Suprapubic skin (tissue), 4 donors: ENCODE measurements around the gene TMEM170B. TPM values are rescaled to one million over a fixed set of nuclear protein-coding genes. Genes with fewer than 3 reads are reported as not detected.
A peak's percentile ranks its signal among the peaks of the same experiment; 100 is the strongest.

Source experiments
- DNase-seq, 2 donors: peaks; one replicate each; pipeline ENCODE4 v3.0.0-alpha.2; 2019; ENCODE audit warnings: low spot score in 2 of 2
- H3K27ac ChIP-seq: fragments of 200-600 bp; sonication (generic); one replicate; pipeline ENCODE4 v1.5.1; 2019
- H3K27me3 ChIP-seq: fragments of 200-600 bp; sonication (generic); one replicate; pipeline ENCODE4 v1.5.1; 2019
- H3K36me3 ChIP-seq: fragments of 200-600 bp; sonication (generic); one replicate; pipeline ENCODE4 v1.5.1; 2019
- H3K4me1 ChIP-seq: fragments of 200-600 bp; sonication (generic); one replicate; pipeline ENCODE4 v1.5.1; 2019
- H3K4me3 ChIP-seq: fragments of 200-600 bp; sonication (generic); one replicate; pipeline ENCODE4 v1.5.1; 2019; ENCODE audit warnings: mild to moderate bottlenecking
- H3K9me3 ChIP-seq: fragments of 200-600 bp; sonication (generic); one replicate; pipeline ENCODE4 v1.5.1; 2019
- CTCF ChIP-seq, 2 donors: fragments of 200-600 bp in 1 of 2; fragments of 450-650 bp in 1 of 2; sonication (generic) in 1 of 2; IDR thresholded peaks; one replicate each; pipeline ENCODE4 v1.5.1; 2016 to 2019; ENCODE audit warnings: antibody characterized with exemption in 2 of 2, mild to moderate bottlenecking in 1 of 2, moderate library complexity in 1 of 2
- EP300 ChIP-seq: sonication (generic); formaldehyde crosslinking; IDR thresholded peaks from one replicate; pipeline ENCODE4 v1.6.1; 2017; ENCODE audit warnings: antibody characterized with exemption
- POLR2A ChIP-seq, 2 donors: fragments of 450-650 bp; IDR thresholded peaks; one replicate each; pipeline ENCODE4 v1.6.1; 2017; ENCODE audit warnings: antibody characterized with exemption in 2 of 2, mild to moderate bottlenecking in 2 of 2, moderate library complexity in 2 of 2
- POLR2AphosphoS5 ChIP-seq, 3 donors: sonication (generic); formaldehyde crosslinking; IDR thresholded peaks; one replicate each; pipeline ENCODE4 v1.6.1; 2017; ENCODE audit warnings: antibody characterized with exemption in 3 of 3
- WGBS: methylation state at CpG from one replicate; pipeline ENCODE4 v1.1.5; 2018; 5-methylcytosine and 5-hydroxymethylcytosine counted together
- total RNA-seq, 4 donors: library from RNA; depleted of rRNA; stranded (reverse); fragments of >200 nt; gene quantifications; one replicate each; pipeline ENCODE4 v1.1.0, GENCODE V29; 2016

Gene TMEM170B
- total RNA-seq, 4 donors from 2014 or later: 1.1 to 1.7 (median 1.2) TPM

GRCh38 chr6:11532097-11532496, 5.5 kb upstream of the TMEM170B start:
- 59% methylated on average over 3 of the region's 3 CpGs for WGBS
- TF ChIP-seq EP300: no peak
- no peak for TF ChIP-seq POLR2A (IDR thresholded peaks at IDR 0.05)
- TF ChIP-seq POLR2AphosphoS5 (IDR thresholded peaks at IDR 0.05): no peak
- TF ChIP-seq CTCF (IDR thresholded peaks at IDR 0.05): no peak
- DNase-seq: no peak
- no peak overlapping the region for H3K27ac ChIP-seq
- peaks cover 7% of the 10 kb centered on the region for H3K4me1 ChIP-seq
- no peaks in the 10 kb centered on the region for H3K36me3 ChIP-seq
- H3K4me3 ChIP-seq: no peak overlapping the region
- H3K27me3 ChIP-seq: no peaks in the 10 kb centered on the region
- H3K9me3 ChIP-seq: no peaks in the 10 kb centered on the region

GRCh38 chr6:11534561-11534960, 3.0 kb upstream of the TMEM170B start:
- TF ChIP-seq EP300 (no peak), POLR2AphosphoS5 (IDR thresholded peaks at IDR 0.05) (no peak), CTCF (IDR thresholded peaks at IDR 0.05) (no peak), POLR2A (IDR thresholded peaks at IDR 0.05) (no peak)
- Histone ChIP-seq H3K27ac (no peak overlapping the region), H3K27me3 (no peaks in the 10 kb centered on the region)

GRCh38 chr6:11535801-11536230, 1.7 kb upstream of the TMEM170B start:
- Histone ChIP-seq H3K4me3 (no peak overlapping the region), H3K36me3 (no peaks in the 10 kb centered on the region), H3K9me3 (no peaks in the 10 kb centered on the region), H3K27ac (no peak overlapping the region), H3K27me3 (no peaks in the 10 kb centered on the region), H3K4me1 (peaks cover 23% of the 10 kb centered on the region)
- TF ChIP-seq POLR2AphosphoS5 (IDR thresholded peaks at IDR 0.05) (no peak), CTCF (IDR thresholded peaks at IDR 0.05) (no peak), POLR2A (IDR thresholded peaks at IDR 0.05) (no peak), EP300 (no peak)
- DNase-seq: no peak
- WGBS: 23% methylated on average over 2 of the region's 2 CpGs

More at GRCh38 chr6:11534561-11534960, 3.0 kb upstream of the TMEM170B start:
- Histone ChIP-seq H3K9me3 (no peaks in the 10 kb centered on the region), H3K4me1 (peaks cover 22% of the 10 kb centered on the region), H3K36me3 (no peaks in the 10 kb centered on the region), H3K4me3 (no peak overlapping the region)
- 96% methylated on average over 5 of the region's 5 CpGs for WGBS
- no peak for DNase-seq

- H3K4me1 ChIP-seq: peaks cover 23% of the 10 kb centered on the region
- no peaks in the 10 kb centered on the region for H3K27me3 ChIP-seq
- DNase-seq: no peak
- no peaks in the 10 kb centered on the region for H3K36me3 ChIP-seq
- peak overlapping the region; percentile 47 for H3K27ac ChIP-seq
- no peaks in the 10 kb centered on the region for H3K9me3 ChIP-seq
- peak overlapping the region; percentile 76 for H3K4me3 ChIP-seq
- TF ChIP-seq EP300 (no peak), CTCF (IDR thresholded peaks at IDR 0.05) (no peak), POLR2A (IDR thresholded peaks at IDR 0.05) (no peak), POLR2AphosphoS5 (IDR thresholded peaks at IDR 0.05) (no peak)
- 3% methylated on average over 12 of the region's 12 CpGs for WGBS
Observed at GRCh38 chr6:11536795-11537194, 754 bp upstream of the TMEM170B start.

- peak overlapping the region; percentile 47 for H3K27ac ChIP-seq
- WGBS: under 1% methylated on average over 21 of the region's 74 CpGs
- peak in 1 of 2 donors; percentile 74 for DNase-seq
- H3K27me3 ChIP-seq: no peaks in the 10 kb centered on the region
- no peaks in the 10 kb centered on the region for H3K36me3 ChIP-seq
- H3K4me1 ChIP-seq: peaks cover 23% of the 10 kb centered on the region
- TF ChIP-seq POLR2AphosphoS5 (IDR thresholded peaks at IDR 0.05) (no peak), CTCF (IDR thresholded peaks at IDR 0.05) (no peak), POLR2A (IDR thresholded peaks at IDR 0.05) (no peak), EP300 (no peak)
- H3K9me3 ChIP-seq: no peaks in the 10 kb centered on the region
- H3K4me3 ChIP-seq: peak overlapping the region; percentile 76
Observed at GRCh38 chr6:11538052-11538818, 686 bp downstream of the TMEM170B start.
